ENCODE results near the gene PLA2G3. TPM values are rescaled to one million over a fixed set of nuclear protein-coding genes. Genes with fewer than 3 reads are reported as not detected.

Gene PLA2G3
- total and polyA plus RNA-seq, 7 donors: 5.2 TPM; not detected in 6

DNA sequence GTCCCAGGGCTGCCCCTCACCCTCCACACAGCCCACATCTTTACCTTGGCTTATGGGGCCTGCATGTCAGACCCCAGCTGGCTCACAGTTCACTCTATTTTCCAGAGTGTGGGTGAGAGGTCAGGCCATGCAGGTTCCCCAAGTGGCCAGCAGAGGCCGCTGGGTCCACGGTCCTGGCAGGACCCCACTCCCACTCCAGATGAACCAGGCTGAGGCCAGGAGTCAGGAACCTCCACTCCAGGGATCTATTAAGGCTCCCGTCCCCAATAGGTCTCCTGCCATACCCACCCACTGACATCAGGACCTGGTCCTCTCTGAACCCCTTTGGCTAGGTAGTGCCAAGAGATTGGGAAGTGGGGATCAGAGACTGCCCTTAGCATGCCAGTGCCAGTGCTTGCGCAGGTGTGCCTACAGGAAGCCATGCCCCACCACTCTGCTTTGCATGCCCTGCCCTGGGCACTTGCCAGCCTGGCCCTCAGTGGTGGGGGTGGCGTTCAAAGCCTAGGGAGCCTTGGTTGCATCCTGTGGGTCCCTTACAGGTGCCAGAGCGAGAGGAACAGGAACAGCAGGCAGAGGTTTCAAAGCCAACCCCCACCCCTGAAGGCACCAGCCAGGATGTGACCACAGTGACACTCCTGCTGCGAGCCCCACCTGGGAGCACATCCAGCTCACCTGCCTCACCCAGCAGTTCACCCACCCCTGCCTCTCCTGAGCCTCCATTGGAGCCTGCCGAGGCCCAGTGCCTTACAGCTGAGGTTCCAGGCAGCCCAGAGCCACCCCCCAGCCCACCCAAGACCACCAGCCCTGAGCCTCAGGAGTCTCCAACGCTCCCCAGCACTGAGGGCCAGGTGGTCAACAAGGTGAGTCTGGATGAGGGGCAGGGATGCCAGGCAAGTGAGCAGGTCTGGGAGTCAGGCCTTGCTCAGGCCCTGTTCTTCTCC, 50.9 kb downstream of the PLA2G3 start:
- peak; percentile 91 for DNase-seq
- intact Hi-C loops (cut with DNase I): loop anchor here (1.0 kb wide), 1 partner anchor 16 kb away; no protein-coding TSS in a partner anchor
- Histone ChIP-seq H3K4me3 (peak overlapping the region; percentile 35 to 75 (median 70)), H3K4me1 (peaks cover 0 to 70% (median 59%) of the 10 kb centered on the region in 4 donors), H3K27ac (peak overlapping the region; percentile 96 to 100 (median 99)), H3K27me3 (no peaks in the 10 kb centered on the region), H3K36me3 (peaks cover 29 to 63% (median 42%) of the 10 kb centered on the region in 4 donors), H3K9me3 (no peaks in the 10 kb centered on the region)
- 74 to 78% methylated on average over 9 of the region's 9 CpGs for WGBS, 2 donors
- TF ChIP-seq POLR2AphosphoS5 (IDR thresholded peaks at IDR 0.05): peak; percentile 32 to 60 (median 44)
- no peak for TF ChIP-seq EP300 (IDR thresholded peaks at IDR 0.05)
- TF ChIP-seq POLR2A (IDR thresholded peaks at IDR 0.05): no peak
- TF ChIP-seq, protein P1, sequence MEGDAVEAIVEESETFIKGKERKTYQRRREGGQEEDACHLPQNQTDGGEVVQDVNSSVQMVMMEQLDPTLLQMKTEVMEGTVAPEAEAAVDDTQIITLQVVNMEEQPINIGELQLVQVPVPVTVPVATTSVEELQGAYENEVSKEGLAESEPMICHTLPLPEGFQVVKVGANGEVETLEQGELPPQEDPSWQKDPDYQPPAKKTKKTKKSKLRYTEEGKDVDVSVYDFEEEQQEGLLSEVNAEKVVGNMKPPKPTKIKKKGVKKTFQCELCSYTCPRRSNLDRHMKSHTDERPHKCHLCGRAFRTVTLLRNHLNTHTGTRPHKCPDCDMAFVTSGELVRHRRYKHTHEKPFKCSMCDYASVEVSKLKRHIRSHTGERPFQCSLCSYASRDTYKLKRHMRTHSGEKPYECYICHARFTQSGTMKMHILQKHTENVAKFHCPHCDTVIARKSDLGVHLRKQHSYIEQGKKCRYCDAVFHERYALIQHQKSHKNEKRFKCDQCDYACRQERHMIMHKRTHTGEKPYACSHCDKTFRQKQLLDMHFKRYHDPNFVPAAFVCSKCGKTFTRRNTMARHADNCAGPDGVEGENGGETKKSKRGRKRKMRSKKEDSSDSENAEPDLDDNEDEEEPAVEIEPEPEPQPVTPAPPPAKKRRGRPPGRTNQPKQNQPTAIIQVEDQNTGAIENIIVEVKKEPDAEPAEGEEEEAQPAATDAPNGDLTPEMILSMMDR (IDR thresholded peaks at IDR 0.05): peak; percentile 79 to 90 (median 84)

DNA sequence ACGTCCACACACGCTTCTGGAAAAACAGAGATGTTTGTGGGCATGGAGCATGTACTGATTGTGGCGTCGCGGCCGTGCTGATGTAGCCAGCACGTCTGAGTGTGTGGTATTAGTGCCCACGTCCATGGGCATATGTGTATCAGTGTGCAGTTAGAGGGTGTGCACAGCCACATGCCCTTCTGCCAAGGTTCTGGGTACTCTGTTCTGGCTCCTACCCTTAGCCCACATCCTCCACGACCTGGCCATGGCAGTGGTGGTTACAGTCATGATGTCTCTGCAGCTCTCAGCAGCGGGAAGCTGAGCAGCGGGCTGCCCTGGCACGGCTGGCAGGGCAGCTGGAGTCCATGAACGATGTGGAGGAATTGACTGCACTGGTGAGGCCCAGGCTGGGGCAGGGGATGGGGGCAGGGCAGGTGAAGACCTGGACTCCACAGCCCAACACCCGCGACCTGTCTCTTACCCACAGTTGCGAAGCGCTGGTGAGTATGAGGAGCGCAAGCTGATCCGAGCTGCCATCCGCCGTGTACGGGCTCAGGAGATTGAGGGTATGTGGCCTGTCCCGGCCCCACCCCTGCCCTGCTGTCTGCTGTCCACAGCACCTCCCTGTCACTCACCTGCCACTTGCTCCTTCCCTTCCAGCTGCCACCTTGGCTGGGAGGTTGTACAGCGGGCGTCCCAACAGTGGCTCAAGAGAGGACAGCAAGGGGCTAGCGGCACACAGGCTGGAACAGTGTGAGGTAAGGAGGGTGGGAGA, 51.9 kb downstream of the PLA2G3 start:
- H3K36me3 ChIP-seq: peaks cover 25 to 53% (median 36%) of the 10 kb centered on the region in 4 donors
- H3K27ac ChIP-seq: peak overlapping the region; percentile 96 to 100 (median 99)
- peak overlapping the region; percentile 35 to 75 (median 70) for H3K4me3 ChIP-seq
- H3K27me3 ChIP-seq: no peaks in the 10 kb centered on the region
- 88 to 92% methylated on average over 26 of the region's 26 CpGs for WGBS, 2 donors
- intact Hi-C loops (cut with DNase I): no loop called here
- peaks cover 0 to 71% (median 63%) of the 10 kb centered on the region in 4 donors for H3K4me1 ChIP-seq
- no peak for DNase-seq
- no peaks in the 10 kb centered on the region for H3K9me3 ChIP-seq
- peak in 2 of 4 donors; percentile 2 for TF ChIP-seq POLR2AphosphoS5 (IDR thresholded peaks at IDR 0.05)
- TF ChIP-seq EP300 (IDR thresholded peaks at IDR 0.05): no peak
- TF ChIP-seq, protein P1 (IDR thresholded peaks at IDR 0.05): no peak
- no peak for TF ChIP-seq POLR2A (IDR thresholded peaks at IDR 0.05)

DNA sequence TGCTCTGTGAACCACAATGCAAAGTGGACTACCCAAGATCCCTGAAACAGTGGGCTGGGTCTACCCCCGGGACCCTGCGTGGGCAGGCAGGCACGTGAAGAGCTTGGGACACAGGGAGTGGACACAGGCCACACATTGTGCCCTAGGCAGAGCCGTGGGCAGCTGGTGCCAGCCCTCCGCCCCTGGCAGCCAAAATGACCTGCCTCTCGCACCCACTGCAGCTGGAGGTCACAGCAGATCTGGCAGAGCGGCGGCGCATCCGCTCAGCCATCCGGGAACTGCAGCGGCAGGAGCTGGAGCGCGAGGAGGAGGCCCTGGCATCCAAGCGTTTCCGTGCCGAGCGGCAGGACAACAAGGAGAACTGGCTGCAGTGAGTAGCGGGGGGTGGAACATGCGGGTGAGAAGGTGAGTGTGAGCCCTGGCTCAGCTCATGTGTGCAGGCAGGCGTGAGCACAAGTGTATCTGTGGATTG, 52.5 kb downstream of the PLA2G3 start:
- intact Hi-C loops (cut with DNase I): no loop called here
- WGBS, 2 donors: 92 to 95% methylated on average over 21 of the region's 21 CpGs
- no peaks in the 10 kb centered on the region for H3K9me3 ChIP-seq
- peaks cover 0 to 76% (median 66%) of the 10 kb centered on the region in 4 donors for H3K4me1 ChIP-seq
- H3K36me3 ChIP-seq: peaks cover 24 to 48% (median 33%) of the 10 kb centered on the region in 4 donors
- TF ChIP-seq POLR2AphosphoS5 (IDR thresholded peaks at IDR 0.05) (peak in 3 of 4 donors; percentile 1 to 20 (median 2)), EP300 (IDR thresholded peaks at IDR 0.05) (no peak)
- TF ChIP-seq, protein P1 (IDR thresholded peaks at IDR 0.05): no peak
- H3K27ac ChIP-seq: peak overlapping the region; percentile 96 to 100 (median 99)
- peak overlapping the region in 3 of 4 donors; percentile 65 to 75 (median 75) for H3K4me3 ChIP-seq
- no peaks in the 10 kb centered on the region for H3K27me3 ChIP-seq
- no peak for DNase-seq

DNA sequence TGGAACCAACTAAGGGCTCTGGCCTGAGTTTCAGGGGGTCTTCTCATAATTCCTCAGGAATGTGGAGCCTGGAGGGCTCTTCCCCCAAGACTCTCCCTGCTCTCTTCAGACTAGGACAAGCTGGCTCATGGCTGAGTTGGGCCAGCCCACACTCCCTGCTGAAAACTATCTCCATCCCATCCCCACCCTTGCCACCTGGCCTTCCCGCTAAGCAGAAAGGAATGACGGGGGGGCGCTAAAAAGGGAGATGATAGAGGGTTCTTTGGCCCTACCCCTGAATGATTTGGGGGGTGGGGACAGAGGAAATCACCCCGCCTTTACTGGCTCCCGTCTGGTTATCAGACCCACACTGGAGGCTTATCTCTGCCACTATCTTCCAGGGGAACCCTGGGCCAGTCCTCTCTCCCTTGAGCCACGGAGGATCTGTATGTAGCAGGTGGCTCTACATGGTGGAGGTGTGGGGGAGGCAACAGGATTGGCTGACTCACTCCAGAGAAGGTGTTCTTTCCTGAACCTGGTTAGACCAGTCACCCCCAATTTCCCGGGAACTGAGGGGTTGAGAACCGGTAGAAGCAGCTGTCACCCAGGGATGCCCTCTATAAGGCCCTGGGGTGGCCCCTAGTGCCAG, 53.5 kb downstream of the PLA2G3 start:
- 58 to 78% methylated on average over 8 of the region's 8 CpGs for WGBS, 2 donors
- Histone ChIP-seq H3K4me3 (no peak overlapping the region), H3K9me3 (no peaks in the 10 kb centered on the region), H3K36me3 (peaks cover 22 to 38% (median 27%) of the 10 kb centered on the region in 4 donors), H3K27me3 (no peaks in the 10 kb centered on the region), H3K27ac (peak overlapping the region; percentile 96 to 100 (median 99)), H3K4me1 (peaks cover 0 to 77% (median 74%) of the 10 kb centered on the region in 4 donors)
- no peak for TF ChIP-seq POLR2AphosphoS5 (IDR thresholded peaks at IDR 0.05)
- no peak for TF ChIP-seq EP300 (IDR thresholded peaks at IDR 0.05)
- TF ChIP-seq, protein P1 (IDR thresholded peaks at IDR 0.05): no peak
- TF ChIP-seq POLR2A (IDR thresholded peaks at IDR 0.05): no peak
- DNase-seq: no peak
- intact Hi-C loops (cut with DNase I): no loop called here
